C4-2B (cell line): ENCODE data around the gene DAND5.

Experiments used
- CTCF ChIP-seq: fragments of 450-650 bp; conservative IDR thresholded peaks from 2 replicates; pipeline ENCODE4 v1.5.1; 2017; ENCODE audit warnings: mild to moderate bottlenecking
- ZFX ChIP-seq: fragments of 450-650 bp; IDR thresholded peaks from 2 replicates; pipeline ENCODE4 v1.6.1; 2017

GRCh38 chr19:12982648-12983047 is 13.3 kb downstream of the DAND5 start:
- no peak for TF ChIP-seq CTCF
- no peak for TF ChIP-seq ZFX
